ENCODE data around the gene HEXIM2.
"Not testable (repeated sequence)": the region's sequence is repeated elsewhere in the genome, so short reads cannot be mapped to it uniquely, and the experiment has no call there.

HEXIM2 gene

GRCh38 chr17:45161288-45162024 is at the start of gene HEXIM2:
TSS of gene HEXIM2 (plus strand) at chr17:45161875. CDS start at chr17:45162794, 919 bp downstream.
- peak; percentile 93 for DNase-seq (ENCODE audit: low read depth)

GRCh38 chr17:45112559-45113423 is 48.9 kb upstream of the HEXIM2 start:
- DNase-seq (ENCODE audit: low read depth) = no peak

GRCh38 chr17:45113424-45113754 is 48.3 kb upstream of the HEXIM2 start:
- no peak for DNase-seq (ENCODE audit: low read depth)

GRCh38 chr17:45114117-45114932 is 47.4 kb upstream of the HEXIM2 start:
- DNase-seq (ENCODE audit: low read depth) = no peak

GRCh38 chr17:45115015-45115625 is 46.6 kb upstream of the HEXIM2 start:
- no peak for DNase-seq (ENCODE audit: low read depth)

- DNase-seq (ENCODE audit: low read depth) = no peak
Observed at GRCh38 chr17:45115871-45116270, 45.8 kb upstream of the HEXIM2 start.

- no peak for DNase-seq (ENCODE audit: low read depth)
Observed at GRCh38 chr17:45116434-45117016, 45.1 kb upstream of the HEXIM2 start.

- DNase-seq (ENCODE audit: low read depth) = no peak
Observed at GRCh38 chr17:45117334-45117733, 44.3 kb upstream of the HEXIM2 start.

- no peak for DNase-seq (ENCODE audit: low read depth)
Observed at GRCh38 chr17:45117848-45118646, 43.6 kb upstream of the HEXIM2 start.

GRCh38 chr17:45118691-45119090 is 43.0 kb upstream of the HEXIM2 start:
- DNase-seq (ENCODE audit: low read depth) = no peak

- no peak for DNase-seq (ENCODE audit: low read depth)
Observed at GRCh38 chr17:45119964-45120363, 41.7 kb upstream of the HEXIM2 start.

GRCh38 chr17:45120558-45120957 is 41.1 kb upstream of the HEXIM2 start:
- no peak for DNase-seq (ENCODE audit: low read depth)

GRCh38 chr17:45121055-45121454 is 40.6 kb upstream of the HEXIM2 start:
- no peak for DNase-seq (ENCODE audit: low read depth)

- DNase-seq (ENCODE audit: low read depth) = no peak
Observed at GRCh38 chr17:45123076-45123770, 38.5 kb upstream of the HEXIM2 start.

- DNase-seq (ENCODE audit: low read depth) = peak; percentile 22
Observed at GRCh38 chr17:45123930-45124796, 37.5 kb upstream of the HEXIM2 start.

- DNase-seq (ENCODE audit: low read depth) = not testable (repeated sequence)
Observed at GRCh38 chr17:45124797-45125122, 36.9 kb upstream of the HEXIM2 start.

GRCh38 chr17:45125509-45125908 is 36.2 kb upstream of the HEXIM2 start:
- no peak for DNase-seq (ENCODE audit: low read depth)

- no peak for DNase-seq (ENCODE audit: low read depth)
Observed at GRCh38 chr17:45127207-45127547, 34.5 kb upstream of the HEXIM2 start.

GRCh38 chr17:45127548-45128300 is 34.0 kb upstream of the HEXIM2 start:
- DNase-seq (ENCODE audit: low read depth) = no peak

Measured in activated T-helper 1 cell treated with Interleukin-2 at 50 U/mL for 16 hours (primary cell).